ENCODE results near the gene CPLX3.

DNA sequence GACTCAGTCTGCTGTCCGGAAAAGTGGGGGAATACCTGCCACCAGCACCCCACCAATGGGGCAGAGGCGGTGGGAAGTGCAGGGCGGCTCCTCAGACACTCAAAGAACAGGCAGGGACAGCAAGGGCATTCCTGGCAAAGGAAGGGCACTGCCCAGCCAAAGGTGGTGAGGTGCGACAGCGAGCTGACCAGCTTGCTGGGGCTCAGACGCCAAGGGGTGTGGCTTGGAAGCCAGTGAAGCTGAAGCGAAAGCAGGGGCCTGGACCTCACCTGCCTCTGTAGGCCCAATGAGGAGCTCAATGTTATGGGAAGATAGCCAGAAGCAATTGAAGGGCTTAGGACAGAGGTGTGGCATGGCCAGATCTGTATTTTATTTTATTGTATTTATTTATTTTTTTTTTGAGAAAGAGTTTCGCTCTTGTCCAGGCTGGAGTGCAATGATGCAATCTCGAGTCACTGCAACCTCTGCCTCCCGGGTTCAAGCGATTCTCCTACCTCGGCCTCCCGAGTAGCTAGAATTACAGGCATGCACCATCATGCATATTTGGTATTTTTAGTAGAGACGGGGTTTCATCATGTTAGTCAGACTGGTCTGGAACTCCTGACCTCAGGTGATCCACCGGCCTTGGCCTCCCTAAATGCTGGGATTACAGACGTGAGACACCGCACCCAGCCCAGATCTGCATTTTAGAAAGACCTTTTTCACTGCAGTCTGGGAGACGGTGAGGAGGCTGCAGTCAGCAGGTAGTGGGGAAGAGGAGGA lies 18.2 kb upstream of the CPLX3 start:
- TF ChIP-seq, protein P1, sequence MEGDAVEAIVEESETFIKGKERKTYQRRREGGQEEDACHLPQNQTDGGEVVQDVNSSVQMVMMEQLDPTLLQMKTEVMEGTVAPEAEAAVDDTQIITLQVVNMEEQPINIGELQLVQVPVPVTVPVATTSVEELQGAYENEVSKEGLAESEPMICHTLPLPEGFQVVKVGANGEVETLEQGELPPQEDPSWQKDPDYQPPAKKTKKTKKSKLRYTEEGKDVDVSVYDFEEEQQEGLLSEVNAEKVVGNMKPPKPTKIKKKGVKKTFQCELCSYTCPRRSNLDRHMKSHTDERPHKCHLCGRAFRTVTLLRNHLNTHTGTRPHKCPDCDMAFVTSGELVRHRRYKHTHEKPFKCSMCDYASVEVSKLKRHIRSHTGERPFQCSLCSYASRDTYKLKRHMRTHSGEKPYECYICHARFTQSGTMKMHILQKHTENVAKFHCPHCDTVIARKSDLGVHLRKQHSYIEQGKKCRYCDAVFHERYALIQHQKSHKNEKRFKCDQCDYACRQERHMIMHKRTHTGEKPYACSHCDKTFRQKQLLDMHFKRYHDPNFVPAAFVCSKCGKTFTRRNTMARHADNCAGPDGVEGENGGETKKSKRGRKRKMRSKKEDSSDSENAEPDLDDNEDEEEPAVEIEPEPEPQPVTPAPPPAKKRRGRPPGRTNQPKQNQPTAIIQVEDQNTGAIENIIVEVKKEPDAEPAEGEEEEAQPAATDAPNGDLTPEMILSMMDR (IDR thresholded peaks at IDR 0.05; ENCODE audit: low read depth, low read length): no peak
- TF ChIP-seq POLR2A (IDR thresholded peaks at IDR 0.05; ENCODE audit: extremely low read depth, insufficient read length): no peak
- TF ChIP-seq MYC (IDR thresholded peaks at IDR 0.05; ENCODE audit: low read depth, low read length): no peak

Data from NB4 (cell line).